ENCODE measurements around the gene TGFB1I1.
A peak's percentile ranks its signal among the peaks of the same experiment; 100 is the strongest.
"Not testable (repeated sequence)": the region's sequence is repeated elsewhere in the genome, so short reads cannot be mapped to it uniquely, and the experiment has no call there.

Gene TGFB1I1

DNA sequence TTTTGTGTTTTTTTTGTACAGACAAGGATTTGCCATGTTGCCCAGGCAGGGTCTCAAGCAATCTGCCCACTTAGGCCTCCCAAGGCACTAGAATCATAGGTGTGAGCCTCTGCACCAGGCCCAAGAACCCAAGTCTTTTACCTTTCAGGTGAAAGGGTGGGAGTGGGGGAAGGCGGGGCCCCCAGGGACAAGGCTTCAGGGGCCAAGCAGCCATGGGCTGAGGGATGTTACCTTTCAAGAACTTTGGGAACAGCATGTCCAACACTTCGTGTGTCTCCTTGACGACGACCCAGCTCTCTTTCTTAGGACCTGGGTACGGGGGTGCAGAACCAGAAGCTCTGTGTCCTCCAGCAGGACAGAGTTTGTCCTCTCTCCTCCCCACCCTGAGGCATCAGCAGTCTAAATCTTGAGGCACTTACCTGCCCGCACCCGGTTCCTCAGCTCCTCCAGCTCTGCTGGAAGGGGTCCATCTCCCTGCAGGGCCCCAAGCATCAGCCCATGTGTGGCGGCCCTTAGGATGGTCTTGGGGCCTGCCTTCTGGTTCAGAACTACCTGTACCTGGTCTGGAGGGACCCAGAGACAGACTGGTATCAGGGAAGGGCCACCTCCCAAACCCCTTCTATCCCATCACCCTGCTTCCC lies 19.9 kb downstream of the TGFB1I1 start:
- no peak overlapping the region for H3K9ac ChIP-seq (ENCODE audit: low read depth, low read length)
- H3K36me3 ChIP-seq (ENCODE audit: insufficient read depth, low read length) = peaks cover 39% of the 10 kb centered on the region
- 95% methylated on average over 8 of the region's 8 CpGs for WGBS
- peaks cover 29% of the 10 kb centered on the region for H3K27me3 ChIP-seq (ENCODE audit: insufficient read depth, low read length)
- no peaks in the 10 kb centered on the region for H3K9me3 ChIP-seq (ENCODE audit: insufficient read depth, low read depth, low read length)
- H3K4me3 ChIP-seq (ENCODE audit: low read length) = no peak overlapping the region
- H3K4me1 ChIP-seq (ENCODE audit: insufficient read depth, low read length) = no peaks in the 10 kb centered on the region
- no peak overlapping the region for H3K27ac ChIP-seq (ENCODE audit: low read depth, low read length)

DNA sequence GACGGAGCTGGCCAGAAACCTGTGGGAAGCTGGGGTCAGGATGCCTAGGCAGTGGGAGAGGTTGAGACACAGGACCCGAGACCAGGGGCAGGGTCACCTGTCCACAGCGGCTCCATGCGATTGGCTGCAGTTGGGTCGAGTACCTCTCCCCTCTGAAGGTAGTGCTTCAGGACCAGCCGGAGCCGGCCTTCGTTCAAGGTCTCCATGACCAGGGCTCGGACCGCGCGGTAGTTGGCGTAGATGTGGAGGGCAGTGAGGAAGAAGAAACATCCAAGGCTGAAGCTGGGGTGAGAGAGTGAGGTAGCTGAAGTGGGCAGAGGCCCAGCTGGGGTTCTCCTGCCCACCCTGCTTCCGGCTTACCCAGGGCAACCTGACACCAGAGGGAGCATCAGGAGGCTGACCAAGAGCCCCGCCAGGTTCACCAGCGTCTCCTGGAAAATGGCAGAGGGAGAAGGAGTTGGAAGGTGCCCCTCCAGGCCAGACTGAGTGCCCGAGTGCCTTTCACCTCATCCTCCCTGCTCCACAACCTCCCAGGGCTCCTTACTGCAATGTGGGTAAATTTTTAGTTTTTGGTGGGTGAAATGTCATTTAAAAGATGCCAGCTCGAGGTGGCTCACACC lies 21.7 kb downstream of the TGFB1I1 start:
- WGBS = 96% methylated on average over 17 of the region's 18 CpGs
- H3K4me3 ChIP-seq (ENCODE audit: low read length) = no peak overlapping the region
- H3K36me3 ChIP-seq (ENCODE audit: insufficient read depth, low read length) = peaks cover 48% of the 10 kb centered on the region
- H3K4me1 ChIP-seq (ENCODE audit: insufficient read depth, low read length) = no peaks in the 10 kb centered on the region
- no peak overlapping the region for H3K27ac ChIP-seq (ENCODE audit: low read depth, low read length)
- H3K27me3 ChIP-seq (ENCODE audit: insufficient read depth, low read length) = peaks cover 12% of the 10 kb centered on the region
- no peaks in the 10 kb centered on the region for H3K9me3 ChIP-seq (ENCODE audit: insufficient read depth, low read depth, low read length)
- H3K9ac ChIP-seq (ENCODE audit: low read depth, low read length) = no peak overlapping the region

DNA sequence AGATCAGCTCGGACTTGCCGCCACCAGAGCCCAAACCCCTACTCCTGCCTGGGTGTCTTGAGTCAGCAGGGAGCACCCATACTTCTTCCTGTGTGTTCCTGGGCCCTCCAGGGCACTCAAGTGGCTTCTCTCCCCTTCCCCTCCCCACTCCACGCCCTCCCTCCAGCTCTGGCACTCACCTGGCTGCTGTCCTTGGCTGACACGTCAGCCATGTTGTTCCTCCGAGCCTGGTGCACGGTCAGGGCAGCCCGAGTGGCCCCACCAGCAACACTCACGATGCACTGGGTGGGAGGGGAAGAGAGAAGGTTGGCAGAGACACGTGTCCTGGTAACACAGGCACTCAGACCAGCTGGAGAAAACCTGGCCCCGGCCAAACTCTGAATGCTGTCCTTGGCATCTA lies 24.7 kb downstream of the TGFB1I1 start:
- Histone ChIP-seq H3K4me1 (ENCODE audit: insufficient read depth, low read length) (peaks cover 4% of the 10 kb centered on the region), H3K4me3 (ENCODE audit: low read length) (no peak overlapping the region), H3K9ac (ENCODE audit: low read depth, low read length) (no peak overlapping the region), H3K27ac (ENCODE audit: low read depth, low read length) (no peak overlapping the region), H3K36me3 (ENCODE audit: insufficient read depth, low read length) (peaks cover 43% of the 10 kb centered on the region; the same call in 1 of the 2 replicates), H3K27me3 (ENCODE audit: insufficient read depth, low read length) (no peaks in the 10 kb centered on the region), H3K9me3 (ENCODE audit: insufficient read depth, low read depth, low read length) (no peaks in the 10 kb centered on the region)
- 91% methylated on average over 10 of the region's 10 CpGs for WGBS

DNA sequence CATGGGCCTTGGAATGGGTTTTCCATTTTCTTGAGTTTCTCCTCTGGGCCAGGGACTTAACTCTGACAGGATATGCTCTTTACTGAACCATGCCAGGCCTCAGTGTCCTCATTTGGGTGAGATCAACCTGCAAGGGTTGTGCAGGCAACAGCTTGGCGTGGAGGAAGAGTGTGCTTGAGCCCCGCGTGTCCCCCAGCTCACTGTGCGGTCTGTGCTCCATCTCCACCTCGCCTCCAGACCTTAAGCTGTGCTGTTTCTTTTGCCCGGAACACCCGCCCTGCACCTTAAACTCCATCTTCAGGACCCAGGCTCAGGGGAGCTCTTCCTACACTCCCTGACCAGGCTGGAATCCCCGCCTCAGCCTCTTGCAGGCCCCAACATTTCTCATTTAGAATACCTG lies 26.5 kb downstream of the TGFB1I1 start:
- peaks cover 12% of the 10 kb centered on the region for H3K4me1 ChIP-seq (ENCODE audit: insufficient read depth, low read length)
- peaks cover 28% of the 10 kb centered on the region; the same call in 1 of the 2 replicates for H3K36me3 ChIP-seq (ENCODE audit: insufficient read depth, low read length)

DNA sequence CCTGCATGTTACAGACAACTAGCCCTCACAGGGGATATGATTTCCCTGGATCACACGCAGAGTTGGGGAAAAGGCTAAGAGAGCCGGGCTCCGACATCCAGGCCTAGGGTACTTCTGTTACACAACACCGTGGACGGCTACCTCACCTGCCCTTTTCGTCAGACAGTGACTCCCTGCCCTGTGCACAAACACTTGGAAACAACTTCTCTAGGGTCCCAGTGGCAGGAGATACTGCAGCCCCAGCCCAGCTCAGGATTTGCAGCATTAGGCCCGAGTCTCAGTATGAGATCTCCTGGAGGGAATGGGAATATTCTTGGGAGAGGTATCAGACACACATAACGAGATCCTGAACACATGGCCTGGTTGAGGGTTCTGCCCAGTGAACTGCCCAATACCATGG lies 28.0 kb downstream of the TGFB1I1 start:
- no peak overlapping the region for H3K9ac ChIP-seq (ENCODE audit: low read depth, low read length)
- peaks cover 26% of the 10 kb centered on the region; the same call in 1 of the 2 replicates for H3K36me3 ChIP-seq (ENCODE audit: insufficient read depth, low read length)

More for the DNA sequence above, 26.5 kb downstream of the TGFB1I1 start:
- Histone ChIP-seq H3K9ac (ENCODE audit: low read depth, low read length) (no peak overlapping the region), H3K4me3 (ENCODE audit: low read length) (no peak overlapping the region), H3K27me3 (ENCODE audit: insufficient read depth, low read length) (no peaks in the 10 kb centered on the region), H3K9me3 (ENCODE audit: insufficient read depth, low read depth, low read length) (no peaks in the 10 kb centered on the region), H3K27ac (ENCODE audit: low read depth, low read length) (no peak overlapping the region)
- 92% methylated on average over 8 of the region's 8 CpGs for WGBS

DNA sequence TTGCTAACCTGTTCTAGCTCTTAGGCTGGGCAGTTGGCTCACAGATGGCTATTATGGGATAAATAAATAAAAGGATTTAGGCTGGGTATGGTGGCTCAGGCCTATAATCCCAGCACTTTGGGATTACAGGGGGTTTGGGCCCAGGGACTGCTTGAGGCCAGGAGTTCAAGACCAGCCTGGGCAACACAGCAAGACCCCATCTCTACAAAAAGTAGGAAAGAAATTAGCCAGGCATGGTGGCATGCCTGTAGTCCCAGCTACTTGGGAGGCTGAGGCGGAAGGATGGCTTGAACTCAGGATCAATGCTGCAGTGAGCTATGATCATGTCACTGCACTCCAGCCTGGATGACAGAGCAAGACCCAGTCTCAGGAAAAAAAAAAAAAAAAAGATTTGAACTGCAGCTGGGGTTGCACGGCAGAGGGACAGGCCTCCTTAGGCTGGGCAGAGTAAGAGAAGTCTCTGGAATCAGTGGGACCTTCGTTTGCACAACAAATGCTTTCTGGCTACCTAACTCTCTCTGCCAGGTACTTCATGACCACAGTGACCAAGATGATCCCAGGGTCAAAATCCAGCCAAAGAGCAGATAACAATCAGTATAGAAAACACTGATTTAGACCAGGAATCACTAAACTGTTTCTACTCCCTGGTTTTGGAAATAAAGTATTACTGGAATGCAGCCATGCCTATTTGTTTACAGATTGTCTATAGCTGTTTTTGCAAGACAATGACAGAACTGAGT lies 29.4 kb downstream of the TGFB1I1 start:
- peaks cover 12% of the 10 kb centered on the region for H3K4me1 ChIP-seq (ENCODE audit: insufficient read depth, low read length)
- no peaks in the 10 kb centered on the region for H3K27me3 ChIP-seq (ENCODE audit: insufficient read depth, low read length)
- H3K9me3 ChIP-seq (ENCODE audit: insufficient read depth, low read depth, low read length) = no peaks in the 10 kb centered on the region
- 57% methylated on average over 3 of the region's 3 CpGs for WGBS
- peaks cover 26% of the 10 kb centered on the region; the same call in 1 of the 2 replicates for H3K36me3 ChIP-seq (ENCODE audit: insufficient read depth, low read length)
- H3K4me3 ChIP-seq (ENCODE audit: low read length) = no peak overlapping the region
- peak overlapping the region; percentile 15; the same call in 1 of the 2 replicates for H3K27ac ChIP-seq (ENCODE audit: low read depth, low read length)
- no peak overlapping the region for H3K9ac ChIP-seq (ENCODE audit: low read depth, low read length)

More for the DNA sequence above, 28.0 kb downstream of the TGFB1I1 start:
- Histone ChIP-seq H3K27ac (ENCODE audit: low read depth, low read length) (no peak overlapping the region), H3K4me1 (ENCODE audit: insufficient read depth, low read length) (peaks cover 12% of the 10 kb centered on the region), H3K9me3 (ENCODE audit: insufficient read depth, low read depth, low read length) (no peaks in the 10 kb centered on the region), H3K4me3 (ENCODE audit: low read length) (no peak overlapping the region), H3K27me3 (ENCODE audit: insufficient read depth, low read length) (no peaks in the 10 kb centered on the region)
- 94% methylated on average over 8 of the region's 8 CpGs for WGBS

DNA sequence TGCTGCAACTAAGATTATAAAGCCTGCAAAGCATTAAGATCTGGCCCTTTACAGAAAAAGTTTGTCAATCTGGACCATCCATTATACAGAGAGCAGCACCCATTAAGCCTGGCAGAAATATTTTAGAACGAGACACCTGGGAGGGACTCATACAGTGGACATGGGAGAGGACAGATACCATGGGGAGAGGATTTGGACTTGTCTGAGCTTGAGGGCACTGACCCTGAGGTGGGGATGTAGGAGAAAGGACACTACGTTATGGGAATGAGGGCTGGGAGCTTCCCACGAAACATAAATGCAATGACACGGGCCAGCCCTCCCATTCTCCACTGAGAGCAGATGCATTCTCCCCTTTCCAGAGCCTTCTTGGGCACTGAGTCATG lies 30.0 kb downstream of the TGFB1I1 start:
- H3K36me3 ChIP-seq (ENCODE audit: insufficient read depth, low read length) = peaks cover 24% of the 10 kb centered on the region; the same call in 1 of the 2 replicates
- H3K9me3 ChIP-seq (ENCODE audit: insufficient read depth, low read depth, low read length) = no peaks in the 10 kb centered on the region
- H3K27ac ChIP-seq (ENCODE audit: low read depth, low read length) = peak overlapping the region; percentile 15; the same call in 1 of the 2 replicates
- WGBS = 77% methylated on average over 4 of the region's 4 CpGs
- no peak overlapping the region for H3K9ac ChIP-seq (ENCODE audit: low read depth, low read length)
- H3K4me1 ChIP-seq (ENCODE audit: insufficient read depth, low read length) = peaks cover 13% of the 10 kb centered on the region
- no peak overlapping the region for H3K4me3 ChIP-seq (ENCODE audit: low read length)
- H3K27me3 ChIP-seq (ENCODE audit: insufficient read depth, low read length) = no peaks in the 10 kb centered on the region

DNA sequence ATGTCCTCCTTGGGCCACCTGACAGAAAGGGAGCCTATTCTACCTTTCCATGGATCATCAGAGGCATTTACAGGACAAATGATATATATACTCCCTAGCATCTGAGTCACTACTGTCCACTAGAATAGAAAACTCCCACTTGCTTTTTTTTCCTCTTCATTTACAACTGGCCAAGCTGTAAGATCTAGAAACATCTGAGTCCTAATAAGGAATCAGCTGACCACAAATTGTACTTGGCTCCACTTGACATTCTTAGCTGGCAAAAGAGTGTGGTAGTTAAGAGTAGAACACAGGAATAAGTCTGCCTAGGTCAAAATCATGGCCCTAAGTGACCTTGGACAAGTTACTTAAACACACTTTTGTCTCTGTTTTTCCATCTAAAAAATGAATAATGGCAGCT lies 31.0 kb downstream of the TGFB1I1 start:
- peaks cover 17% of the 10 kb centered on the region for H3K4me1 ChIP-seq (ENCODE audit: insufficient read depth, low read length)
- H3K27me3 ChIP-seq (ENCODE audit: insufficient read depth, low read length) = no peaks in the 10 kb centered on the region
- H3K27ac ChIP-seq (ENCODE audit: low read depth, low read length) = no peak overlapping the region
- no peaks in the 10 kb centered on the region for H3K9me3 ChIP-seq (ENCODE audit: insufficient read depth, low read depth, low read length)
- no peak overlapping the region for H3K9ac ChIP-seq (ENCODE audit: low read depth, low read length)
- peaks cover 21% of the 10 kb centered on the region; the same call in 1 of the 2 replicates for H3K36me3 ChIP-seq (ENCODE audit: insufficient read depth, low read length)
- H3K4me3 ChIP-seq (ENCODE audit: low read length) = no peak overlapping the region

DNA sequence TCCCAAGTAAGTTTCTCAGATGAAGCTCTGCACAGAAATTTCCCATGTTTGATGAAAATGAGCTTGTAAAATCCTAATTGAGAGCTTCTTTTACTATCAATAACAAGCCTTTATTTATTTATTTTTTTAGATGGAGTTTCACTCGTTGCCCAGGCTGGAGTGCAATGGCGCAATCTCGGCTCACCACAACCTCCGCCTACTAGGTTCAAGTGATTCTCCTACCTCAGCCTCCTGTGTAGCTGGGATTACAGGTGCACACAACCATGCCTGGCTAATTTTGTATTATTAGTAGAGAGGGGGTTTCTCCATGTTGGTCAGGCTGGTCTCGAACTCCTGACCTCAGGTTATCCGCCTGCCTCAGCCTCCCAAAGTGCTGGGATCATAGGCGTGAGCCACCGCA lies 31.6 kb downstream of the TGFB1I1 start:
- WGBS = 96% methylated on average over 8 of the region's 8 CpGs
- H3K9ac ChIP-seq (ENCODE audit: low read depth, low read length); H3K9me3 ChIP-seq (ENCODE audit: insufficient read depth, low read depth, low read length); H3K27ac ChIP-seq (ENCODE audit: low read depth, low read length); H3K27me3 ChIP-seq (ENCODE audit: insufficient read depth, low read length); H3K4me3 ChIP-seq (ENCODE audit: low read length): not testable (repeated sequence)
- Histone ChIP-seq H3K4me1 (ENCODE audit: insufficient read depth, low read length) (peaks cover 17% of the 10 kb centered on the region), H3K36me3 (ENCODE audit: insufficient read depth, low read length) (peaks cover 16% of the 10 kb centered on the region; the same call in 1 of the 2 replicates)

DNA sequence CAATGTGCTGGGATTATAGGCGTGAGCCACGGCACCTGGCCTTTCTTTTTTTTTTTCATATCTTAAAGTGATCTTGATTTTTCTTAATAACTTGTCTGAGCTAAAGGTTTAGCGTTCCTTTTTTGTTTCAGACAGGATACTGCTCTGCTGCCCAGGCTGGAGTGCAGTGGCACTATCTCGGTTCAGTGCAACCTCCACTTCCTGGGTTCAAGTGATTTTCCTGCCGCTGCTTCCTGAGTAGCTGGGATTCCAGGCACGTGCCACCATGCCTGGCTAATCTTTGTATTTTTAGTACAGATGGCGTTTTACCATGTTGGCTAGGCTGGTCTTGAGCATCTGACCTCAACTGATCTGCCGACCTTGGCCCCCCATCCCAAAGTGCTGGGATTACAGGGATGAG lies 32.2 kb downstream of the TGFB1I1 start:
- Histone ChIP-seq H3K4me3 (ENCODE audit: low read length) (no peak overlapping the region), H3K9me3 (ENCODE audit: insufficient read depth, low read depth, low read length) (no peaks in the 10 kb centered on the region), H3K27me3 (ENCODE audit: insufficient read depth, low read length) (no peaks in the 10 kb centered on the region), H3K9ac (ENCODE audit: low read depth, low read length) (no peak overlapping the region), H3K36me3 (ENCODE audit: insufficient read depth, low read length) (peaks cover 11% of the 10 kb centered on the region; the same call in 1 of the 2 replicates), H3K4me1 (ENCODE audit: insufficient read depth, low read length) (peaks cover 21% of the 10 kb centered on the region), H3K27ac (ENCODE audit: low read depth, low read length) (no peak overlapping the region)
- WGBS = 93% methylated on average over 8 of the region's 8 CpGs

DNA sequence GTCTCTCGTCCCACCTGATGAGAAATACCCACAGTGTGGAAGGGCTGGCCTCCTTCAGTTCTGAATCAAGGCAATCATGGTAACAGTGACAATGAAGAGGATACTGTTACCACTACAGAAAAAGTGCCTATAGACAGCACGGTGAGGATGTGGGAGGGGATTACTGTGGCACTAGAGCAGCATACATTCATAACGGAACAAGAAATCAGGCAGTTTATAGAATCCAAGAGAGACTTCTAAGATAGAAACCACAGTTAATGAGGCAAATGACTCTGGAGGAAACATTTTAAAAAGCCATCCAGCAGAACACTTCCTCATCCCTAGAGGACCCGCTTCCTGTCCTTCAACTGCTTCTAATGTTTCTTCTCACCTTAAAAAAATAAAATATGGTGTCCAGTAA lies 33.5 kb downstream of the TGFB1I1 start:
- peaks cover 24% of the 10 kb centered on the region for H3K4me1 ChIP-seq (ENCODE audit: insufficient read depth, low read length)
- peaks cover 8% of the 10 kb centered on the region; the same call in 1 of the 2 replicates for H3K36me3 ChIP-seq (ENCODE audit: insufficient read depth, low read length)
- no peak overlapping the region for H3K27ac ChIP-seq (ENCODE audit: low read depth, low read length)
- H3K9me3 ChIP-seq (ENCODE audit: insufficient read depth, low read depth, low read length) = no peaks in the 10 kb centered on the region
- no peak overlapping the region for H3K4me3 ChIP-seq (ENCODE audit: low read length)
- no peak overlapping the region for H3K9ac ChIP-seq (ENCODE audit: low read depth, low read length)
- 92% methylated on average over 4 of the region's 4 CpGs for WGBS
- H3K27me3 ChIP-seq (ENCODE audit: insufficient read depth, low read length) = no peaks in the 10 kb centered on the region

Data from HUES64 (cell line).